ENCODE data around the gene SLC13A4.

GRCh38 chr7:135715055-135715522, 12.9 kb downstream of the SLC13A4 start:
- TF ChIP-seq CTCF (conservative IDR thresholded peaks at IDR 0.05; ENCODE audit: low read length): no peak
- TF ChIP-seq EZH2phosphoT487 (IDR thresholded peaks at IDR 0.05; ENCODE audit: borderline replicate concordance, low read depth, low read length): no peak

Data from OCI-LY7 (cell line).